Stimulated activated naive CD8-positive, alpha-beta T cell treated with anti-CD3 and anti-CD28 coated beads, Interleukin-15, Interleukin-2, amounts not matched to agents 100 U/mL and 50 U/mL, for 24 hours (primary cell): ENCODE data around the gene TEK.

Experiments used
- ATAC-seq: fragments of 150-1000 bp; cut with Tn5 transposase; one replicate; pipeline ENCODE4 v1.10.0; 2021
- DNase-seq: peaks from one replicate; pipeline ENCODE4 v3.0.0; 2021

Gene TEK

GRCh38 chr9:27124151-27124550 lies 15.1 kb downstream of the TEK start:
- no peak for ATAC-seq
- no peak for DNase-seq

- ATAC-seq (no peak), DNase-seq (no peak)
Measured at GRCh38 chr9:27125030-27125429, 16.0 kb downstream of the TEK start.

GRCh38 chr9:27125936-27126335 lies 16.9 kb downstream of the TEK start:
- no peak for DNase-seq
- no peak for ATAC-seq

GRCh38 chr9:27126670-27127069 lies 17.6 kb downstream of the TEK start:
- ATAC-seq, result no peak
- DNase-seq, result no peak

GRCh38 chr9:27129221-27129620 lies 20.2 kb downstream of the TEK start:
- DNase-seq, result no peak

GRCh38 chr9:27131731-27132130 lies 22.7 kb downstream of the TEK start:
- no peak for ATAC-seq
- DNase-seq, result no peak

More at GRCh38 chr9:27129221-27129620, 20.2 kb downstream of the TEK start:
- no peak for ATAC-seq

GRCh38 chr9:27133817-27134216 lies 24.8 kb downstream of the TEK start:
- DNase-seq, result no peak
- no peak for ATAC-seq

- no peak for ATAC-seq
- DNase-seq, result no peak
Measured at GRCh38 chr9:27142299-27142930, 33.4 kb downstream of the TEK start.

GRCh38 chr9:27145143-27145542 lies 36.1 kb downstream of the TEK start:
- no peak for DNase-seq
- ATAC-seq, result no peak

- ATAC-seq, result no peak
Measured at GRCh38 chr9:27149651-27150050, 40.6 kb downstream of the TEK start.

GRCh38 chr9:27150746-27151406 lies 41.9 kb downstream of the TEK start:
- ATAC-seq (no peak), DNase-seq (no peak)

More at GRCh38 chr9:27149651-27150050, 40.6 kb downstream of the TEK start:
- DNase-seq, result no peak

- DNase-seq, result no peak
- ATAC-seq, result no peak
Measured at GRCh38 chr9:27151693-27152404, 42.8 kb downstream of the TEK start.

GRCh38 chr9:27152405-27152718 lies 43.3 kb downstream of the TEK start:
- ATAC-seq (no peak), DNase-seq (no peak)

- ATAC-seq, result no peak
- DNase-seq, result no peak
Measured at GRCh38 chr9:27154908-27155307, 45.9 kb downstream of the TEK start.

- ATAC-seq (no peak), DNase-seq (no peak)
Measured at GRCh38 chr9:27157097-27157496, 48.1 kb downstream of the TEK start.

GRCh38 chr9:27157736-27158135 lies 48.7 kb downstream of the TEK start:
- no peak for ATAC-seq
- no peak for DNase-seq

- DNase-seq (no peak), ATAC-seq (no peak)
Measured at GRCh38 chr9:27160636-27161035, 51.6 kb downstream of the TEK start.

GRCh38 chr9:27162045-27162444 lies 53.0 kb downstream of the TEK start:
- ATAC-seq (no peak), DNase-seq (no peak)

- DNase-seq (no peak), ATAC-seq (no peak)
Measured at GRCh38 chr9:27165068-27165467, 56.0 kb downstream of the TEK start.

GRCh38 chr9:27165670-27166069 lies 56.6 kb downstream of the TEK start:
- ATAC-seq (no peak), DNase-seq (no peak)

- ATAC-seq, result no peak
- DNase-seq, result no peak
Measured at GRCh38 chr9:27168496-27168895, 59.5 kb downstream of the TEK start.

GRCh38 chr9:27168951-27169350 lies 59.9 kb downstream of the TEK start:
- DNase-seq (no peak), ATAC-seq (no peak)

GRCh38 chr9:27176971-27177370 lies 67.9 kb downstream of the TEK start:
- DNase-seq, result no peak
- ATAC-seq, result no peak
